T-helper 2 cell treated with Interferon-gamma antibody and Interleukin-4, amounts not matched to agents 5 μg/mL and 100 μg/mL, for 36 hours (primary cell): ENCODE results near the gene NOTCH1.
"Not testable (repeated sequence)": the region's sequence is repeated elsewhere in the genome, so short reads cannot be mapped to it uniquely, and the experiment has no call there.

Source experiments
- DNase-seq: peaks from one replicate; pipeline ENCODE4 v3.0.0; 2021; ENCODE audit warnings: low spot score
- H3K27ac Mint-ChIP-seq: one replicate; pipeline ENCODE4 v1.8.0; 2021; ENCODE audit warnings: mild to moderate bottlenecking, mixed read lengths
- H3K27me3 Mint-ChIP-seq: one replicate; pipeline ENCODE4 v1.8.0; 2021; ENCODE audit warnings: low read depth, mixed read lengths
- H3K36me3 Mint-ChIP-seq: one replicate; pipeline ENCODE4 v1.8.0; 2021; ENCODE audit warnings: low read depth, mixed read lengths
- H3K4me1 Mint-ChIP-seq: one replicate; pipeline ENCODE4 v1.8.0; 2021; ENCODE audit warnings: low read depth, mixed read lengths
- H3K4me3 Mint-ChIP-seq: one replicate; pipeline ENCODE4 v1.8.0; 2022; ENCODE audit warnings: mild to moderate bottlenecking, moderate library complexity, mixed read lengths
- H3K9me3 Mint-ChIP-seq: one replicate; pipeline ENCODE4 v1.8.0; 2021; ENCODE audit warnings: mixed read lengths

NOTCH1 gene

GRCh38 chr9:136563646-136564325 lies 17.9 kb upstream of the NOTCH1 start:
- Mint-ChIP-seq H3K36me3 (peaks cover under 1% of the 10 kb centered on the region), H3K9me3 (peaks cover 8% of the 10 kb centered on the region), H3K27me3 (no peaks in the 10 kb centered on the region), H3K4me1 (peaks cover under 1% of the 10 kb centered on the region), H3K4me3 (no peak overlapping the region), H3K27ac (no peak overlapping the region)
- no peak for DNase-seq

- peaks cover 12% of the 10 kb centered on the region for H3K9me3 Mint-ChIP-seq
- H3K36me3 Mint-ChIP-seq: peaks cover 3% of the 10 kb centered on the region
- peaks cover 6% of the 10 kb centered on the region for H3K4me1 Mint-ChIP-seq
- H3K4me3 Mint-ChIP-seq: no peak overlapping the region
- no peak overlapping the region for H3K27ac Mint-ChIP-seq
- H3K27me3 Mint-ChIP-seq: peaks cover 3% of the 10 kb centered on the region
- DNase-seq: no peak
Measured at GRCh38 chr9:136562746-136563495, 17.1 kb upstream of the NOTCH1 start.

- no peak for DNase-seq
- Mint-ChIP-seq H3K4me1 (peaks cover 6% of the 10 kb centered on the region), H3K36me3 (peaks cover 3% of the 10 kb centered on the region), H3K9me3 (peaks cover 12% of the 10 kb centered on the region), H3K4me3 (no peak overlapping the region), H3K27me3 (peaks cover 3% of the 10 kb centered on the region), H3K27ac (no peak overlapping the region)
Measured at GRCh38 chr9:136561779-136562178, 15.9 kb upstream of the NOTCH1 start.

- DNase-seq: no peak
- H3K27ac Mint-ChIP-seq: no peak overlapping the region
- H3K4me1 Mint-ChIP-seq: peaks cover 6% of the 10 kb centered on the region
- no peak overlapping the region for H3K4me3 Mint-ChIP-seq
- peaks cover 12% of the 10 kb centered on the region for H3K9me3 Mint-ChIP-seq
- peaks cover 3% of the 10 kb centered on the region for H3K27me3 Mint-ChIP-seq
- peaks cover 3% of the 10 kb centered on the region for H3K36me3 Mint-ChIP-seq
Measured at GRCh38 chr9:136560586-136560985, 14.7 kb upstream of the NOTCH1 start.

GRCh38 chr9:136559371-136559770 lies 13.5 kb upstream of the NOTCH1 start:
- H3K9me3 Mint-ChIP-seq: peaks cover 12% of the 10 kb centered on the region
- not testable (repeated sequence) for DNase-seq, H3K4me1 Mint-ChIP-seq, H3K27me3 Mint-ChIP-seq, H3K36me3 Mint-ChIP-seq, H3K27ac Mint-ChIP-seq, H3K4me3 Mint-ChIP-seq

GRCh38 chr9:136558846-136559245 lies 13.0 kb upstream of the NOTCH1 start:
- not testable (repeated sequence) for H3K4me3 Mint-ChIP-seq, H3K36me3 Mint-ChIP-seq, H3K27me3 Mint-ChIP-seq, H3K27ac Mint-ChIP-seq, DNase-seq, H3K4me1 Mint-ChIP-seq
- H3K9me3 Mint-ChIP-seq: peaks cover 12% of the 10 kb centered on the region

GRCh38 chr9:136558373-136558772 lies 12.5 kb upstream of the NOTCH1 start:
- Mint-ChIP-seq H3K4me3 (no peak overlapping the region), H3K27me3 (peaks cover 3% of the 10 kb centered on the region), H3K36me3 (peaks cover 3% of the 10 kb centered on the region), H3K9me3 (peaks cover 12% of the 10 kb centered on the region), H3K27ac (no peak overlapping the region), H3K4me1 (peaks cover 6% of the 10 kb centered on the region)
- no peak for DNase-seq

GRCh38 chr9:136557036-136557435 lies 11.2 kb upstream of the NOTCH1 start:
- no peak overlapping the region for H3K27ac Mint-ChIP-seq
- H3K36me3 Mint-ChIP-seq: peaks cover 3% of the 10 kb centered on the region
- H3K27me3 Mint-ChIP-seq: peaks cover 3% of the 10 kb centered on the region
- peaks cover 12% of the 10 kb centered on the region for H3K9me3 Mint-ChIP-seq
- no peak overlapping the region for H3K4me3 Mint-ChIP-seq
- no peak for DNase-seq
- H3K4me1 Mint-ChIP-seq: peaks cover 11% of the 10 kb centered on the region

- DNase-seq: no peak
- Mint-ChIP-seq H3K27ac (no peak overlapping the region), H3K27me3 (peaks cover 5% of the 10 kb centered on the region), H3K4me3 (no peak overlapping the region), H3K9me3 (peaks cover 12% of the 10 kb centered on the region), H3K4me1 (peaks cover 16% of the 10 kb centered on the region), H3K36me3 (peaks cover 3% of the 10 kb centered on the region)
Measured at GRCh38 chr9:136556166-136556565, 10.3 kb upstream of the NOTCH1 start.

- Mint-ChIP-seq H3K9me3 (peaks cover 12% of the 10 kb centered on the region), H3K27me3 (peaks cover 5% of the 10 kb centered on the region), H3K36me3 (peaks cover 3% of the 10 kb centered on the region), H3K4me3 (no peak overlapping the region), H3K4me1 (peaks cover 16% of the 10 kb centered on the region), H3K27ac (no peak overlapping the region)
- DNase-seq: no peak
Measured at GRCh38 chr9:136554870-136555269, 9.0 kb upstream of the NOTCH1 start.

- Mint-ChIP-seq H3K36me3 (peaks cover 1% of the 10 kb centered on the region), H3K4me1 (peaks cover 14% of the 10 kb centered on the region), H3K4me3 (no peak overlapping the region), H3K27ac (no peak overlapping the region), H3K9me3 (peaks cover 2% of the 10 kb centered on the region), H3K27me3 (peaks cover 5% of the 10 kb centered on the region)
- no peak for DNase-seq
Measured at GRCh38 chr9:136553581-136553980, 7.7 kb upstream of the NOTCH1 start.

- Mint-ChIP-seq H3K27me3 (peaks cover 2% of the 10 kb centered on the region), H3K27ac (no peak overlapping the region), H3K36me3 (no peaks in the 10 kb centered on the region), H3K4me3 (peak overlapping the region; percentile 28), H3K4me1 (peaks cover 11% of the 10 kb centered on the region), H3K9me3 (no peaks in the 10 kb centered on the region)
- no peak for DNase-seq
Measured at GRCh38 chr9:136552117-136552703, 6.4 kb upstream of the NOTCH1 start.

- Mint-ChIP-seq H3K36me3 (no peaks in the 10 kb centered on the region), H3K4me3 (peak overlapping the region; percentile 18), H3K4me1 (peaks cover 13% of the 10 kb centered on the region), H3K9me3 (no peaks in the 10 kb centered on the region), H3K27me3 (peaks cover 2% of the 10 kb centered on the region), H3K27ac (peak overlapping the region; percentile 45)
- no peak for DNase-seq
Measured at GRCh38 chr9:136551401-136552116, 5.7 kb upstream of the NOTCH1 start.
